Coronary artery (tissue), 2 donors: ENCODE results near the gene ZNHIT3.

Experiments
- DNase-seq: peaks from one replicate; pipeline ENCODE4 v3.0.0-alpha.2; 2017; ENCODE audit warnings: low spot score
- H3K27ac ChIP-seq, 2 donors: fragments of 200-600 bp; sonication (generic); one replicate each; pipeline ENCODE4 v1.5.1; 2016 to 2019
- H3K4me3 ChIP-seq: fragments of 200-600 bp; sonication (generic); 2 replicates; pipeline ENCODE4 v1.5.1; 2016; ENCODE audit warnings: mild to moderate bottlenecking, moderate library complexity
- TF ChIP-seq, protein P1 (sequence below): fragments of 200-600 bp; sonication (generic); IDR thresholded peaks from one replicate; pipeline ENCODE4 v1.5.1; 2019; ENCODE audit warnings: antibody characterized with exemption

ZNHIT3 gene

GRCh38 chr17:36542755-36543154, 56.3 kb downstream of the ZNHIT3 start:
- Histone ChIP-seq H3K4me3 (no peak overlapping the region), H3K27ac (no peak overlapping the region)
- TF ChIP-seq, protein P1, sequence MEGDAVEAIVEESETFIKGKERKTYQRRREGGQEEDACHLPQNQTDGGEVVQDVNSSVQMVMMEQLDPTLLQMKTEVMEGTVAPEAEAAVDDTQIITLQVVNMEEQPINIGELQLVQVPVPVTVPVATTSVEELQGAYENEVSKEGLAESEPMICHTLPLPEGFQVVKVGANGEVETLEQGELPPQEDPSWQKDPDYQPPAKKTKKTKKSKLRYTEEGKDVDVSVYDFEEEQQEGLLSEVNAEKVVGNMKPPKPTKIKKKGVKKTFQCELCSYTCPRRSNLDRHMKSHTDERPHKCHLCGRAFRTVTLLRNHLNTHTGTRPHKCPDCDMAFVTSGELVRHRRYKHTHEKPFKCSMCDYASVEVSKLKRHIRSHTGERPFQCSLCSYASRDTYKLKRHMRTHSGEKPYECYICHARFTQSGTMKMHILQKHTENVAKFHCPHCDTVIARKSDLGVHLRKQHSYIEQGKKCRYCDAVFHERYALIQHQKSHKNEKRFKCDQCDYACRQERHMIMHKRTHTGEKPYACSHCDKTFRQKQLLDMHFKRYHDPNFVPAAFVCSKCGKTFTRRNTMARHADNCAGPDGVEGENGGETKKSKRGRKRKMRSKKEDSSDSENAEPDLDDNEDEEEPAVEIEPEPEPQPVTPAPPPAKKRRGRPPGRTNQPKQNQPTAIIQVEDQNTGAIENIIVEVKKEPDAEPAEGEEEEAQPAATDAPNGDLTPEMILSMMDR, result no peak
- no peak for DNase-seq

GRCh38 chr17:36544044-36544306, 57.5 kb downstream of the ZNHIT3 start:
- DNase-seq, result peak; percentile 80
- Histone ChIP-seq H3K4me3 (peak overlapping the region; percentile 91), H3K27ac (peak overlapping the region; percentile 99)
- TF ChIP-seq, protein P1, result no peak

DNA sequence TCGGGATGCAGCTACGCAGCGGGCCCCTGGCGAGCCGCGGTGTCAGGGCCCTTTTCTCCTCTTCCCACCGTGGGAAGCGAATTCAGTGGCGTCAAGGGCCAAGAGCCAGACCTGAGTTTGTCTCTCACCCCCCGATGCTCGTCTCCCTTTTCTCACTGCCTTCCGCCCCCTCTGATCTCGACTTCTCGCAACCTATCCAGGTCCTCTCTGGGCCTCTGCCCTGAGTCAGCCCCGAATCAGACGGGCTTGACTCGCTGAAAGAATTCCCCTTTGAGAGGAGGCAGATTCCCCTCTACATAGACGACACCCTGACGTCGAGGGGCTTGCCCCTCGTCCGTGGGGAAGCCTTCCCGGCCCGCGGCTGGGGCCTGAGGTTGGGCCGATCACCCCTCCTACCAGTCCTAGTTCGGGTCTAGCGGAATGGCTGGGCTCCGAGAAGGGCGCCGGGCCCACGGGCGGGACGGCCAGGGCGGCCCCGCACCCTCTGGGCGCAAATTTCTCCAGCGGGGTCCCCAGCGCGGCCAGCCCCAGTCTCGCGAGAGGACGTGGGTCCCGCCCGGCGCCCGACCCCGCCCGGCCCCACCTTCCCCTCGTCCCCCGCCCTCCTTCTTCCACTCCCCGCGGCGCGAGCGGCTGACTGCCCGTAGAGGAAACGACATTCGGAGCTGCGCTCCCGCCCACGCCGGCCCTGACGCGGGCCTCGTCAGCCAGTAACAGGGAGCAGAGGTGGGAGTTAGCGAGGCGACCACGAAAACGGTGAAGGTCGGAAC, 58.0 kb downstream of the ZNHIT3 start, which contains the start of gene GGNBP2:
GGNBP2 (plus strand) TSS at position 613 of the 770 bp plus-strand sequence. CDS start 806 bp downstream, outside the sequence.
- Histone ChIP-seq H3K4me3 (peak within 1 kb of the TSS; percentile 91), H3K27ac (peak within 1 kb of the TSS; percentile 99)
- TF ChIP-seq, protein P1, result no peak
- peak; percentile 92 for DNase-seq

DNA sequence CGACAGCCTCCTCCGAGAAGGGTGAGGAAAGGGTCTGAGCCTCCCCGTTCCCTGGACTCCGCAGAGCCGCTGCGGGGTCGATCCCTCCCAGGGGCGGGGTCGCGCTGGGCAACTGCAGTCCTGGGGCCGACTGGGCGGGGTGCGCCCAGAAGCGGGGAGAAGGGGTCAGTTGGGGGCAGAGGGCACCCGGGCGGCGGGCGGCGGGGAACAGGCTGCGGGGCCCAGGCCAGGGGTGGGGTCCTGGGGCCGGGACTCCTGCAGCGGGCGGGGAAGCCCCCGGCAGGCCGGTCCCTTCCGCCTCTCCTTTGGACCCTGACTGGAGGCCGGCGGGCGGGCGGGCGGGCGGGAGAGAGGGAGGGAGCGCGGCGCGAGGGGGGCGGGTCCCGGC, 58.6 kb downstream of the ZNHIT3 start:
- Histone ChIP-seq H3K4me3 (peak overlapping the region; percentile 91), H3K27ac (peak overlapping the region; percentile 99)
- TF ChIP-seq, protein P1, result no peak
- no peak for DNase-seq
